K562 (cell line): ENCODE results near the gene PSMC2. TPM values are rescaled to one million over a fixed set of nuclear protein-coding genes. Genes with fewer than 3 reads are reported as not detected.

ENCODE experiments used
- ATAC-seq: fragments of 200-7000 bp; cut with Tn5 transposase; 3 replicates; pipeline ENCODE4 v1.9.1; 2020; ENCODE audit warnings: moderate library complexity
- BruUV-seq: library from RNA; stranded (reverse); fragments of 400-500 nt; replicated peaks from 2 replicates; lab custom pipeline; 2021; lab: Mats Ljungman, UMichigan
- CTCF ChIA-PET: fragments of 300-600 bp; formaldehyde crosslinking; extraction: SDS; loops from one replicate; lab custom pipeline; 2021; ENCODE audit warnings: low intra/inter-chr PET ratio; lab: Yijun Ruan, JAX
- POLR2A ChIA-PET: fragments of 300-600, 350-650 bp; sonication (Branson Sonifier 250); formaldehyde crosslinking; extraction: SDS; loops from one replicate; lab custom pipeline; 2021; ENCODE audit warnings: antibody characterized with exemption, inconsistent platforms; lab: Yijun Ruan, JAX
- DNase-seq, 4 experiments: peaks; one replicate each; pipeline versions ENCODE4 v3.0.0 to v3.0.0-alpha.2; 2011 to 2018; ENCODE audit warnings: low spot score in 3 of 4, mixed read lengths in 3 of 4; ENCODE audit errors: extremely low read depth in 1 of 4
- FAIRE-seq: peaks from 2 replicates; lab custom pipeline; 2011; peaks lifted over from hg19 to GRCh38; lab: Jason Lieb, UNC
- H2AFZ ChIP-seq: 2 replicates; pipeline ENCODE4 v1.6.0; 2011; ENCODE audit warnings: low read depth, low read length, control low read depth, inconsistent platforms
- H3K27ac ChIP-seq: fragments of 200-600 bp; 3 replicates; pipeline ENCODE4 v1.8.0; 2011; ENCODE audit warnings: low read depth, mild to moderate bottlenecking, control low read depth, inconsistent platforms, low read length, moderate library complexity, mixed read lengths; ENCODE audit errors: extremely low read depth
- H3K27me3 ChIP-seq, 2 experiments: fragments of 300-600 bp in 1 of 2; 2 replicates in 1 of 2; 3 replicates in 1 of 2; pipeline versions ENCODE4 v1.6.0 to v1.8.0; 2011; ENCODE audit warnings: inconsistent platforms in 2 of 2, low read length in 2 of 2, mild to moderate bottlenecking in 1 of 2, mixed read lengths in 1 of 2, moderate library complexity in 1 of 2; ENCODE audit not compliant: control insufficient read depth in 2 of 2, insufficient read depth in 2 of 2
- H3K36me3 ChIP-seq: fragments of 300-600 bp; 3 replicates; pipeline ENCODE4 v1.8.0; 2011; ENCODE audit warnings: mild to moderate bottlenecking, low read length, inconsistent platforms; ENCODE audit not compliant: control insufficient read depth, insufficient read depth
- H3K4me1 ChIP-seq, 2 experiments: fragments of 200-600 bp in 1 of 2; replicated peaks in 1 of 2; 2 replicates in 1 of 2; 3 replicates in 1 of 2; pipeline versions ENCODE4 v1.5.1 to v1.8.0; 2011; ENCODE audit warnings: inconsistent platforms in 2 of 2, low read length in 2 of 2, mild to moderate bottlenecking in 1 of 2, mixed read lengths in 1 of 2, moderate library complexity in 1 of 2; ENCODE audit not compliant: control insufficient read depth in 2 of 2, insufficient read depth in 2 of 2
- H3K4me2 ChIP-seq: 2 replicates; pipeline ENCODE4 v1.6.1; 2011; ENCODE audit warnings: low read length, control low read depth, inconsistent platforms, mixed read lengths; ENCODE audit not compliant: insufficient read depth
- H3K4me3 ChIP-seq: fragments of 200-600 bp; sonication (generic), shearing (Covaris generic); 2 replicates; pipeline ENCODE4 v1.5.1; 2016; ENCODE audit warnings: control low read depth, inconsistent platforms
- H3K79me2 ChIP-seq: fragments of 200-600 bp; 3 replicates; pipeline ENCODE4 v1.8.0; 2011; ENCODE audit warnings: low read length, inconsistent platforms; ENCODE audit not compliant: control insufficient read depth, insufficient read depth
- H3K9ac ChIP-seq, 2 experiments: 2 replicates each; pipeline versions ENCODE4 v1.6.0 to v1.6.1; 2011; ENCODE audit warnings: low read depth in 2 of 2, low read length in 2 of 2, control low read depth in 1 of 2, inconsistent platforms in 1 of 2, mild to moderate bottlenecking in 1 of 2, mixed read lengths in 1 of 2; ENCODE audit not compliant: insufficient read depth in 1 of 2
- H3K9me1 ChIP-seq: one replicate; pipeline ENCODE4 v1.6.0; 2011; ENCODE audit warnings: inconsistent platforms, mild to moderate bottlenecking, low read length, moderate library complexity; ENCODE audit not compliant: control insufficient read depth, insufficient read depth
- H3K9me3 ChIP-seq: replicated peaks from 2 replicates; pipeline ENCODE4 v1.5.1; 2011; ENCODE audit warnings: low read depth, low read length, inconsistent platforms; ENCODE audit not compliant: control insufficient read depth, insufficient read depth
- H4K20me1 ChIP-seq: replicated peaks from 2 replicates; pipeline ENCODE4 v1.6.1; 2011; ENCODE audit warnings: low read length, inconsistent platforms, mixed read lengths; ENCODE audit not compliant: control insufficient read depth, insufficient read depth
- DACH1 ChIP-seq: fragments of 450-650 bp; IDR thresholded peaks from 2 replicates; pipeline ENCODE4 v1.6.1; 2018; ENCODE audit not compliant: partially characterized antibody
- HNRNPH1 ChIP-seq: fragments of 200-400 bp; formaldehyde crosslinking; optimal IDR thresholded peaks from 2 replicates; pipeline ENCODE3; 2017; ENCODE audit warnings: low read depth, mild to moderate bottlenecking, low read length, moderate library complexity
- IRF1 ChIP-seq: sonication (generic); formaldehyde crosslinking; IDR thresholded peaks from 2 replicates; pipeline ENCODE4 v1.8.0; 2022; ENCODE audit warnings: missing genetic modification reagents, mild to moderate bottlenecking, borderline replicate concordance
- MAZ ChIP-seq, 2 experiments: fragments of 450-650 bp in 1 of 2; sonication (generic) in 1 of 2; formaldehyde crosslinking; IDR thresholded peaks in 1 of 2; conservative IDR thresholded peaks in 1 of 2; 2 replicates each; pipeline versions ENCODE4 v1.4.0 to v1.5.0; 2020; ENCODE audit warnings: mild to moderate bottlenecking in 1 of 2, missing genetic modification reagents in 1 of 2
- NBN ChIP-seq: fragments of 450-650 bp; IDR thresholded peaks from 2 replicates; pipeline ENCODE4 v1.6.1; 2016; ENCODE audit warnings: low read depth, mild to moderate bottlenecking
- PHF8 ChIP-seq: fragments of 200-600 bp; sonication (generic); IDR thresholded peaks from 2 replicates; pipeline ENCODE4 v1.6.1; 2012; ENCODE audit warnings: mixed run types, mild to moderate bottlenecking, inconsistent platforms, low read length, moderate library complexity, borderline replicate concordance
- RBM25 ChIP-seq: fragments of 200-400 bp; formaldehyde crosslinking; IDR thresholded peaks from 2 replicates; pipeline ENCODE4 v1.6.1; 2018; ENCODE audit warnings: low read length, low read depth, moderate library complexity; ENCODE audit not compliant: severe bottlenecking
- SIRT6 ChIP-seq: IDR thresholded peaks from one replicate; pipeline ENCODE4 v1.6.1; 2012; ENCODE audit warnings: low read depth, mild to moderate bottlenecking, control low read depth, inconsistent platforms, low read length, moderate library complexity
- SMARCA5 ChIP-seq: fragments of 450-650 bp; IDR thresholded peaks from 2 replicates; pipeline ENCODE4 v1.6.1; 2016
- TCF3 ChIP-seq: sonication (generic); formaldehyde crosslinking; IDR thresholded peaks from 2 replicates; pipeline ENCODE4 v1.4.0; 2020; ENCODE audit warnings: mild to moderate bottlenecking, missing genetic modification reagents
- YBX1 ChIP-seq: fragments of 450-650 bp; IDR thresholded peaks from 2 replicates; pipeline ENCODE4 v1.7.1; 2016; ENCODE audit warnings: mild to moderate bottlenecking
- ZEB2 ChIP-seq: fragments of 450-650 bp; IDR thresholded peaks from 2 replicates; pipeline ENCODE4 v1.6.1; 2016
- WGBS: fragments of 100-300 bp; shearing (Covaris generic); methylation state at CpG from one replicate; pipeline ENCODE4 v1.1.6; 2016; ENCODE audit warnings: low coverage, mixed read lengths; ENCODE audit not compliant: insufficient coverage; ENCODE audit errors: missing lambda C conversion rate; 5-methylcytosine and 5-hydroxymethylcytosine counted together
- in situ Hi-C: fragments of 300-500 bp; cut with MboI; formaldehyde crosslinking; loops from 4 replicates; pipeline ENCODE4 v1.15.0; 2018; ENCODE audit warnings: inconsistent platforms, mixed read lengths
- intact Hi-C: fragments of 100-400 bp; cut with micrococcal nuclease; formaldehyde crosslinking; loops from 2 replicates; pipeline ENCODE4 v1.14.2; 2022
- polyA plus RNA-seq, 8 experiments: library from polyadenylated mRNA; depleted of rRNA in 4 of 8; stranded (reverse) in 5 of 8; unstranded in 3 of 8; fragments of >200 nt; fragmentation: Nextera tagmentation in 2 of 8; fragmentation: Illumina TruSeq in 1 of 8; extraction: Ambion mirVana in 2 of 8; extraction: Trizol in 1 of 8; gene quantifications; 2 replicates each; pipeline versions ENCODE4 v1.2.1 to v1.2.3, GENCODE V29; 2011 to 2014; ENCODE audit warnings: inconsistent platforms in 1 of 8, missing spikeins in 1 of 8
- total RNA-seq, 7 experiments: library from RNA; depleted of rRNA in 6 of 7; stranded (reverse); fragments of >200 nt in 6 of 7; fragmentation: Illumina TruSeq in 2 of 7; extraction: Trizol in 2 of 7; gene quantifications; 2 replicates each; pipeline versions ENCODE4 v1.2.1 to v1.2.3, GENCODE V29; 2011 to 2021; ENCODE audit warnings: low replicate concordance in 1 of 7

The PSMC2 gene
- total and polyA plus RNA-seq, 9 of the 15 experiments (the other 6 are each of a cell fraction or from before 2014, with no cell fraction given) = 316 to 1,105 (median 511) TPM

- no TSS peak for BruUV-seq
- intact Hi-C loops = no loop called here
- no peaks in the 10 kb centered on the region for H3K4me1 ChIP-seq
- H3K9me1 ChIP-seq = no peaks in the 10 kb centered on the region
- H2AFZ ChIP-seq = no peak overlapping the region
- H3K79me2 ChIP-seq = peaks cover 15% of the 10 kb centered on the region; the same call in 2 of the 3 replicates
- H3K9me3 ChIP-seq = no peaks in the 10 kb centered on the region
- DNase-seq = no peak
- in situ Hi-C loops = no loop called here
- CTCF ChIA-PET = no interaction called here
- POLR2A ChIA-PET = interaction anchor here (1.2 to 1.9 kb wide), 2 partner anchors 12 to 13 kb away, joined by 3 to 5 read pairs; no protein-coding TSS in a partner anchor
- H3K27ac ChIP-seq = no peak overlapping the region
- TF ChIP-seq NBN (no peak), MAZ (CRISPR knock-in tag; conservative IDR thresholded peaks at IDR 0.05 in 1 of 2, IDR thresholded peaks at IDR 0.05 in 1 of 2) (no peak), SMARCA5 (no peak), YBX1 (no peak), TCF3 (CRISPR knock-in tag) (no peak), PHF8 (no peak), IRF1 (no peak), DACH1 (no peak), ZEB2 (no peak), RBM25 (no peak), HNRNPH1 (no peak), SIRT6 (no peak)
- TF ChIP-seq, all 486 proteins: peak for 0
- no peak overlapping the region for H3K4me2 ChIP-seq
- no peak overlapping the region for H3K9ac ChIP-seq
- H4K20me1 ChIP-seq = no peaks in the 10 kb centered on the region
- H3K27me3 ChIP-seq = no peaks in the 10 kb centered on the region
- H3K36me3 ChIP-seq = peaks cover 93% of the 10 kb centered on the region
- FAIRE-seq (no peak), ATAC-seq (no peak)
- 96% methylated on average over 8 of the region's 8 CpGs for WGBS
- no peak overlapping the region for H3K4me3 ChIP-seq
These were observed 21.7 kb upstream of the PSMC2 start for GRCh38 chr7:103325744-103326143.
